Lower leg skin (tissue), 4 donors: ENCODE measurements around the gene ZFP69. TPM values are rescaled to one million over a fixed set of nuclear protein-coding genes. Genes with fewer than 3 reads are reported as not detected.

Experiments
- DNase-seq, 2 donors: peaks; one replicate each; pipeline ENCODE4 v3.0.0-alpha.2; 2019; ENCODE audit warnings: low spot score in 2 of 2
- H3K4me3 ChIP-seq: fragments of 200-600 bp; sonication (generic); 2 replicates; pipeline ENCODE4 v1.5.1; 2017; ENCODE audit warnings: mild to moderate bottlenecking, low read depth; ENCODE audit not compliant: poor library complexity, severe bottlenecking
- POLR2A ChIP-seq, 2 donors: fragments of 450-650 bp; IDR thresholded peaks; one replicate each; pipeline ENCODE4 v1.6.1; 2016 to 2017; ENCODE audit warnings: antibody characterized with exemption in 2 of 2, mild to moderate bottlenecking in 1 of 2, moderate library complexity in 1 of 2
- WGBS, 2 donors: methylation state at CpG; one replicate each; pipeline ENCODE4 v1.1.5; 2018; 5-methylcytosine and 5-hydroxymethylcytosine counted together
- intact Hi-C: fragments of 100-400 bp; cut with DNase I; formaldehyde crosslinking; loops from one replicate; pipeline ENCODE4 v1.15.0; 2023; ENCODE audit warnings: low total_unique reads
- total RNA-seq, 4 donors: library from RNA; depleted of rRNA; stranded (reverse); fragments of >200 nt; gene quantifications; one replicate each; pipeline ENCODE4 v1.1.0, GENCODE V29; 2016
- TF ChIP-seq, protein P1 (sequence below), 3 donors: fragments of 450-650 bp; IDR thresholded peaks; one replicate each; pipeline ENCODE4 v1.5.1; 2016; ENCODE audit warnings: antibody characterized with exemption in 3 of 3, mild to moderate bottlenecking in 3 of 3, moderate library complexity in 2 of 3

The ZFP69 gene
- total RNA-seq, 4 donors from 2014 or later, result 0.88 to 3.1 (median 1.6) TPM

GRCh38 chr1:40530735-40531380 lies 53.8 kb downstream of the ZFP69 start:
- no peak for DNase-seq
- intact Hi-C loops, result no loop called here

GRCh38 chr1:40531381-40532061 lies 54.4 kb downstream of the ZFP69 start, which contains the start of gene ZNF684:
ZNF684 (plus strand) TSS chr1:40531637; CDS start chr1:40533167, 1,530 bp downstream.
- TF ChIP-seq, protein P1, sequence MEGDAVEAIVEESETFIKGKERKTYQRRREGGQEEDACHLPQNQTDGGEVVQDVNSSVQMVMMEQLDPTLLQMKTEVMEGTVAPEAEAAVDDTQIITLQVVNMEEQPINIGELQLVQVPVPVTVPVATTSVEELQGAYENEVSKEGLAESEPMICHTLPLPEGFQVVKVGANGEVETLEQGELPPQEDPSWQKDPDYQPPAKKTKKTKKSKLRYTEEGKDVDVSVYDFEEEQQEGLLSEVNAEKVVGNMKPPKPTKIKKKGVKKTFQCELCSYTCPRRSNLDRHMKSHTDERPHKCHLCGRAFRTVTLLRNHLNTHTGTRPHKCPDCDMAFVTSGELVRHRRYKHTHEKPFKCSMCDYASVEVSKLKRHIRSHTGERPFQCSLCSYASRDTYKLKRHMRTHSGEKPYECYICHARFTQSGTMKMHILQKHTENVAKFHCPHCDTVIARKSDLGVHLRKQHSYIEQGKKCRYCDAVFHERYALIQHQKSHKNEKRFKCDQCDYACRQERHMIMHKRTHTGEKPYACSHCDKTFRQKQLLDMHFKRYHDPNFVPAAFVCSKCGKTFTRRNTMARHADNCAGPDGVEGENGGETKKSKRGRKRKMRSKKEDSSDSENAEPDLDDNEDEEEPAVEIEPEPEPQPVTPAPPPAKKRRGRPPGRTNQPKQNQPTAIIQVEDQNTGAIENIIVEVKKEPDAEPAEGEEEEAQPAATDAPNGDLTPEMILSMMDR (IDR thresholded peaks at IDR 0.05), result no peak
- no peak for TF ChIP-seq POLR2A (IDR thresholded peaks at IDR 0.05)
- peak; percentile 83 to 94 for DNase-seq
- peak within 1 kb of the TSS; percentile 59 for H3K4me3 ChIP-seq
- 1% methylated on average over 35 of the region's 35 CpGs for WGBS, 2 donors
- intact Hi-C loops, result no loop called here

More at GRCh38 chr1:40530735-40531380, 53.8 kb downstream of the ZFP69 start:
- H3K4me3 ChIP-seq, result peak overlapping the region; percentile 59
- 27 to 36% methylated on average over 5 of the region's 5 CpGs for WGBS, 2 donors
- TF ChIP-seq, protein P1 (IDR thresholded peaks at IDR 0.05), result no peak
- no peak for TF ChIP-seq POLR2A (IDR thresholded peaks at IDR 0.05)

DNA sequence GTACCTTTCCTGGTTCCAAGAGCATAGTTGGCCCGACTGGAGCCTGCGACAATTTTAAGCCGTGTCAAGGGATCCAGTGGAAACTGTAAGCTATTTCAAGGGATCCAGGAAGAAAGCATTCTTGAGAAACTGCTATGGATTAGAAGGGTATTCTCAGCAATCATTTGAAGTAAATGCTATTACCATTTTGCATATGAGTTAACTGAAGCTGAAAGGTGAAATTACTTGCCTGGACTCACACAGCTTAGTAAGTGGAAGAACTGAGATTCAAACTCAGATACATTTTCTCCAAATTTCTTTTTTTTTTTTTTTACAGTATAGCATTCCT lies 54.9 kb downstream of the ZFP69 start:
- no peak for DNase-seq
- no peak for TF ChIP-seq POLR2A (IDR thresholded peaks at IDR 0.05)
- TF ChIP-seq, protein P1 (IDR thresholded peaks at IDR 0.05), result no peak
- WGBS, 2 donors, result 0% methylated on average over 3 of the region's 3 CpGs
- H3K4me3 ChIP-seq, result peak overlapping the region; percentile 59
- intact Hi-C loops, result no loop called here

DNA sequence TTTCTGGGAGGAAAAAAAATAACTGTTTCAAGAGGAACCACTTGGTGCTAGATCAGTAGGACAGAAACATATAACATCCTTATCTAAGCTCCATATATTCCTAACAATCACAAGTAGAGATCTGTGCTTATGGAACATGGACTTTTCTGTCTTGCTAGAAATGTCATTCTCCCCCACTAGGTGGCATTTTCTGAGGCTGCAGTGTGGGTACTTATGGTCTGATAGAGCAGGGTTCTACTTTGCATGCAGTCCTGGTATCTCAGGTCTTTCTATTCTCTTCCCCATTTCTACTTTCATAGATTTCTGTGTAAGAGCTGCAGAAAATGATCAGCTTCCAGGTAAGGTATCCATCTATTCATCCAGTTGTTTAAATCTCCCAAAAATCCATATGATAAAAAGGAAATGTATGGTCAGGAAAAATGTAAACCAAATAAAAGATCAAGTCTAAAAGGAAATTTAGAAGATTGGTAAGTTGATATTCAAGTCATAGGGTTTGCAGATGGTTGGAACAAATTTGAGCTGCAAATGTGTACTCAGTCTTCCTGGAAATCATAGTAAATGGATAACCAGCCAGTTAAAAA lies 55.8 kb downstream of the ZFP69 start:
- intact Hi-C loops, result no loop called here
- TF ChIP-seq POLR2A (IDR thresholded peaks at IDR 0.05), result no peak
- TF ChIP-seq, protein P1 (IDR thresholded peaks at IDR 0.05), result no peak
- no peak overlapping the region for H3K4me3 ChIP-seq
- no peak for DNase-seq

DNA sequence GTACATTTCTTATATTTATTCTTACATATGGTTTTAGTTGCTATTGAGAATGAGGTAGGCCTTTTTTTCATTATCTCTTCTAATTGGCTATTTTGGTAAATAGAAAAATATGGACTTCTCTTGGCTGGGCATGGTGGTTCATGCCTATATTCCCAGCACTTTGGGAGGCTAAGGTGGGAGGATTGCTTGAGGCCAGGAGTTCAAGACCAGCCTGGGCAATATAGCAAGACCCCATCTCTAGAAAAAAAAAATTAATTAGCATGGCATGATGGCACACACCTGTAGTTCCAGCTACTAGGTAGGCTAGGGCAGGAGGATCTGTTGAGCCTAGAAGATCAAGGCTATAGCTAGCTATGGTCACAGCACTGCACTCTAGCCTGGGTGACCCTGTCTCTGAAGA lies 57.5 kb downstream of the ZFP69 start:
- intact Hi-C loops, result no loop called here
- no peak overlapping the region for H3K4me3 ChIP-seq
- TF ChIP-seq POLR2A (IDR thresholded peaks at IDR 0.05), result no peak
- TF ChIP-seq, protein P1 (IDR thresholded peaks at IDR 0.05), result no peak
- DNase-seq, result no peak
